Erythroblast (primary cell): ENCODE data around the gene GRB7.

Experiments used
- DNase-seq, 2 experiments: peaks; one replicate each; lab custom pipeline; 2025; lab: John Stamatoyannopoulos, UW
- GATA1 ChIP-seq: IDR thresholded peaks from 2 replicates; pipeline ENCODE4 v1.6.1; 2011; ENCODE audit warnings: low read depth, mild to moderate bottlenecking, control low read depth, low read length, moderate library complexity
- POLR2A ChIP-seq: IDR thresholded peaks from 2 replicates; pipeline ENCODE4 v1.6.1; 2011; ENCODE audit warnings: mild to moderate bottlenecking, low read length

The GRB7 gene

GRCh38 chr17:39792526-39793221 is 54.9 kb downstream of the GRB7 start:
- no peak for DNase-seq
- TF ChIP-seq POLR2A (no peak), GATA1 (no peak)

GRCh38 chr17:39793301-39793872 is 55.6 kb downstream of the GRB7 start:
- DNase-seq = no peak
- no peak for TF ChIP-seq GATA1
- no peak for TF ChIP-seq POLR2A

- DNase-seq = no peak
- no peak for TF ChIP-seq POLR2A
- no peak for TF ChIP-seq GATA1
These were observed 56.7 kb downstream of the GRB7 start for GRCh38 chr17:39794249-39794970.
